KMS-11 (cell line): ENCODE measurements around the gene GRIN2C.

ENCODE experiments used
- H2AFZ ChIP-seq: fragments of 200-600 bp; sonication (generic); 2 replicates; pipeline ENCODE4 v1.6.1; 2016; ENCODE audit warnings: antibody characterized with exemption, mixed run types, low read depth
- H3K27ac ChIP-seq: fragments of 200-600 bp; sonication (generic); 2 replicates; pipeline ENCODE4 v1.6.1; 2016; ENCODE audit warnings: mild to moderate bottlenecking, mixed run types
- H3K27me3 ChIP-seq: fragments of 200-600 bp; sonication (generic); 2 replicates; pipeline ENCODE4 v1.6.1; 2017; ENCODE audit warnings: mild to moderate bottlenecking, low read depth, mixed run types, moderate library complexity; ENCODE audit not compliant: insufficient read depth
- H3K36me3 ChIP-seq: fragments of 200-600 bp; sonication (generic); 2 replicates; pipeline ENCODE4 v1.6.1; 2017; ENCODE audit warnings: mild to moderate bottlenecking, mixed run types; ENCODE audit not compliant: insufficient read depth
- H3K4me1 ChIP-seq: fragments of 200-600 bp; sonication (generic); 2 replicates; pipeline ENCODE4 v1.6.1; 2016; ENCODE audit warnings: mild to moderate bottlenecking, low read depth, mixed run types; ENCODE audit not compliant: poor library complexity, severe bottlenecking
- H3K4me2 ChIP-seq: fragments of 200-600 bp; sonication (generic); 2 replicates; pipeline ENCODE4 v1.7.0; 2016; ENCODE audit warnings: mild to moderate bottlenecking, mixed run types
- H3K4me3 ChIP-seq: fragments of 200-600 bp; sonication (generic); IDR thresholded peaks from 2 replicates; pipeline ENCODE4 v1.6.1; 2017; ENCODE audit warnings: low read depth, low read length, mixed read lengths; ENCODE audit not compliant: insufficient read depth
- H3K79me2 ChIP-seq: fragments of 200-600 bp; sonication (generic); 2 replicates; pipeline ENCODE4 v1.6.1; 2016; ENCODE audit warnings: low read depth, mixed run types; ENCODE audit not compliant: insufficient read depth
- H3K9ac ChIP-seq: fragments of 200-600 bp; sonication (generic); 2 replicates; pipeline ENCODE4 v1.6.1; 2016; ENCODE audit warnings: mild to moderate bottlenecking, mixed run types
- H4K20me1 ChIP-seq: fragments of 200-600 bp; sonication (generic); 2 replicates; pipeline ENCODE4 v1.6.1; 2016; ENCODE audit warnings: mild to moderate bottlenecking, mixed run types; ENCODE audit not compliant: insufficient read depth
- TF ChIP-seq, protein P1 (sequence below): fragments of 200-600 bp; sonication (generic); conservative IDR thresholded peaks from 2 replicates; pipeline ENCODE4 v1.6.1; 2017; ENCODE audit warnings: low read depth, mild to moderate bottlenecking, antibody characterized with exemption, low read length, moderate library complexity, mixed read lengths

Gene GRIN2C

DNA sequence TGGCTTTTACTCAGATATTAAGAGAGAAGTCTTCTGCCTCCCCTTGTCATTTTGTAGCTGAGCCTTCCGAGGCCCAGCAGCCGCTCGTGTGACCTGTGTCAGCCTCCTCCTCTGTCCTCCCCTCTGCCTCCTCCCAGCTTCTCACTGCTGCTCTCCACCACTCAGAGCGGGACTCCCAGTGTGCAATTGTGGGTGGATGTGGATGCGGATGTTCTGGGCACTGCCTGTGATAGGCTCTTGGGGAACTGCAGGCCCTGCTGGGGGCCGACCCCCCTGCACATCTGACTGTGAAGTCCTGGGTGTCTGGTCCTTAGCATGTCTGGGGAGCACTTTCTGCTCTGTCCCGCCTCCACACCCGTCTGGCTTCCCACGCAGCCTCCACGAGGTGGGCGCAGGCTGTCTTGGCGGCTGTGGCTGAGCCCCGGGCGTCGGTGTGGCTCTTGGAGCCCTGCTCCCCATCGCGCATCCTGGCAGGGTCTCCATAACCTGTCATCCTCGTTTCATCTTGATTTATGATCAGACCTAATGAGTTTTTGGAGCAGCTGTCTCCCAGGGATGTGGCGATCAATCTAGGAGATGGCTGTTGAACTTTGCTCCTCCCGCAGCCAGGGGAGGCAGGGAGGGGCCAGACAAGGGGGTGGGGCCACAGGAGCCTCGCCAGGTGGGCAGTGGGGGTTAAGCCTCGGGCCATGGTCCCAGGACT is 28.1 kb downstream of the GRIN2C start:
- Histone ChIP-seq H3K36me3 (no peaks in the 10 kb centered on the region), H3K9ac (no peak overlapping the region), H4K20me1 (no peaks in the 10 kb centered on the region), H3K27ac (no peak overlapping the region), H3K4me3 (no peak overlapping the region), H3K4me1 (no peaks in the 10 kb centered on the region), H3K27me3 (no peaks in the 10 kb centered on the region), H3K79me2 (no peaks in the 10 kb centered on the region), H3K4me2 (no peak overlapping the region), H2AFZ (no peak overlapping the region)
- TF ChIP-seq, protein P1, sequence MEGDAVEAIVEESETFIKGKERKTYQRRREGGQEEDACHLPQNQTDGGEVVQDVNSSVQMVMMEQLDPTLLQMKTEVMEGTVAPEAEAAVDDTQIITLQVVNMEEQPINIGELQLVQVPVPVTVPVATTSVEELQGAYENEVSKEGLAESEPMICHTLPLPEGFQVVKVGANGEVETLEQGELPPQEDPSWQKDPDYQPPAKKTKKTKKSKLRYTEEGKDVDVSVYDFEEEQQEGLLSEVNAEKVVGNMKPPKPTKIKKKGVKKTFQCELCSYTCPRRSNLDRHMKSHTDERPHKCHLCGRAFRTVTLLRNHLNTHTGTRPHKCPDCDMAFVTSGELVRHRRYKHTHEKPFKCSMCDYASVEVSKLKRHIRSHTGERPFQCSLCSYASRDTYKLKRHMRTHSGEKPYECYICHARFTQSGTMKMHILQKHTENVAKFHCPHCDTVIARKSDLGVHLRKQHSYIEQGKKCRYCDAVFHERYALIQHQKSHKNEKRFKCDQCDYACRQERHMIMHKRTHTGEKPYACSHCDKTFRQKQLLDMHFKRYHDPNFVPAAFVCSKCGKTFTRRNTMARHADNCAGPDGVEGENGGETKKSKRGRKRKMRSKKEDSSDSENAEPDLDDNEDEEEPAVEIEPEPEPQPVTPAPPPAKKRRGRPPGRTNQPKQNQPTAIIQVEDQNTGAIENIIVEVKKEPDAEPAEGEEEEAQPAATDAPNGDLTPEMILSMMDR, result no peak

DNA sequence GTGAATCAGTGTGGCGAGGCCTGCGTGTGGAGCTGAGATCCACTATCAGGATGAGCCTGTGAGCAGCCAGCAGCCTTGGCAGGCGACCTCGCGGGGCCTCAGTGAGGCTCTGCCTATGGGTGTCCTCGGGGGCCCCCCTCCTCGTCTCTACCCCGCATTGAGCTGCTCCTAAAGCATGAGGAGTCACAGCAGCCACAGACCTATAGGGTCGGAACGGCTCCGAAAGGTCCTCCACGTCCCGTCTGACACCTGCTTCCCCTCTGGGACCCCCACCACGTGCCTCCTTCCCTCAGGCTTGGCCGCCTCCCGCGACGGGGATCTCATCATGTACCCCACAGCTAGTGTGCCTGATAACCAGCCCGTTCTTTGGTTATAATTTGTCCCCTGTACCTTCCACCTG is 28.8 kb downstream of the GRIN2C start:
- Histone ChIP-seq H3K4me2 (no peak overlapping the region), H3K9ac (no peak overlapping the region), H3K27ac (no peak overlapping the region), H3K4me1 (no peaks in the 10 kb centered on the region), H2AFZ (no peak overlapping the region), H3K79me2 (no peaks in the 10 kb centered on the region), H4K20me1 (no peaks in the 10 kb centered on the region), H3K36me3 (no peaks in the 10 kb centered on the region), H3K27me3 (no peaks in the 10 kb centered on the region), H3K4me3 (no peak overlapping the region)
- TF ChIP-seq, protein P1, result no peak

DNA sequence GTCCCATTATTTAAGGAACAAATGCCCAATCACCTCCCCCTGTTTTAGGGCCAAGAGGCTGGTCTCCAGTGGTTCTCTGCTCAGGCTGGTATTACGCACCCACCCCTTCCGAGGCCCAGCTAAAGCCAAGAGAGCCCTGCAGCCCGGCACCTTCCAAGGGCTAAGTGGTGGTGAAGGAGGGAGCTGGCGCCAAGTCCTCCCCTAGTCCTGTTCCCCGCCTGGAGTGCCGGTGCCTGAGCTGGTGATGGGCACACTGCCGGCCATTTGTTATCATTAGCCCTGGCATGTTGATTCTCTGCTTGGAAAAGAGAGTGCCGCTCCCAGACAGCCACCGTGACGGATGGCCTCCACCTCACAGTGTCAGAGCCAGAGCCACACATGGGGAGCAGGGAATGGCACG is 31.9 kb downstream of the GRIN2C start:
- Histone ChIP-seq H3K9ac (no peak overlapping the region), H2AFZ (no peak overlapping the region), H4K20me1 (no peaks in the 10 kb centered on the region), H3K27me3 (no peaks in the 10 kb centered on the region), H3K27ac (no peak overlapping the region), H3K4me1 (no peaks in the 10 kb centered on the region), H3K36me3 (no peaks in the 10 kb centered on the region), H3K4me3 (no peak overlapping the region), H3K4me2 (no peak overlapping the region), H3K79me2 (no peaks in the 10 kb centered on the region)
- TF ChIP-seq, protein P1, result no peak

DNA sequence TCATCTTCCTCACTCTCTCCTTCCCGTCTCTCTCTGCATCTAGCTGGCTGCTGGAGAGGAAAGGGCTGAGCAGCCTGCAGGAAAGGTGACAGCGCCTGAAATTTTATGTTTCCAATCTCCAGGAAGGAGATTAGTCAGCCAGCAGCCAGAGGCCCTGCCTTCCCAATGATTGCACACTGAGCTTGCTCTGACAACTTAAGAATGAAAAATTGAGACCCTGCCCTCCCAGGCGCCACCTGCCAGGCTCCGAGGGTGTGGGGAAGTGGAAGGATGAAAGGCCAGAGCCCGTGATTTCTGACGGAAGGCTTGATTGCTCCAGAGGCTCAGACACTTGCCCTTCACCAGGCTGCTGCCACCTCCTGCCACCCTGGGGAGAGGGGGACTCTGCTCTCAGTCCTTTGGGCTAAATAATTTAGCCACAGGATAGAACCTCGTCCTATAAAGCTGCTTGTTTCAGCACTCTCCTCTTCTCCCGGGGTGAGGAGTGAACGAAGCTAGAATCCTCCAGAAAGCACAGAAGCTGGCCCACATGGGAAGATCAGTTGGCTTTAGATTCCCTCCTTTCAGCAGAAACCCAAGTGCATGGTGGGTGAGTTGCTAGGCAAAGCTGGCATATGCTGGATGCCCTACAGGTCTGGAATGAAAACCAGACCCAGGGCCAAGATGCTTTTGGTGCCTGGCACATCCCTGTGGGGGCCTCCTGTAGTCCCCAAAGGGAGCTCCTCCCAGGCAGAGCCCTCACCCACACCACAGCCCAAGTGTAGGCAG is 33.5 kb downstream of the GRIN2C start:
- Histone ChIP-seq H3K4me3 (no peak overlapping the region), H3K27ac (no peak overlapping the region), H3K4me2 (no peak overlapping the region), H3K4me1 (no peaks in the 10 kb centered on the region), H3K27me3 (no peaks in the 10 kb centered on the region), H3K9ac (no peak overlapping the region), H3K36me3 (no peaks in the 10 kb centered on the region), H3K79me2 (no peaks in the 10 kb centered on the region), H2AFZ (no peak overlapping the region), H4K20me1 (no peaks in the 10 kb centered on the region)
- TF ChIP-seq, protein P1, result no peak
